HG03571 (cell line): ENCODE measurements around the gene CAMK2A.

Source experiments
- ATAC-seq: cut with Tn5 transposase; IDR thresholded peaks from one replicate; pipeline ENCODE4 v1.9.1; 2021; ENCODE audit not compliant: unreplicated experiment

Gene CAMK2A

GRCh38 chr5:150173161-150173560 is 116.4 kb downstream of the CAMK2A start:
- ATAC-seq = no peak

- no peak for ATAC-seq
These were observed 117.0 kb downstream of the CAMK2A start for GRCh38 chr5:150172556-150172955.

GRCh38 chr5:150172145-150172544 is 117.4 kb downstream of the CAMK2A start:
- no peak for ATAC-seq
